Measurements from ENCODE around the gene MN1. TPM values are rescaled to one million over a fixed set of nuclear protein-coding genes. Genes with fewer than 3 reads are reported as not detected.
A peak's percentile ranks its signal among the peaks of the same experiment; 100 is the strongest.

MN1 gene
- total RNA-seq, 1 donor from 2014 or later, result 145 TPM

DNA sequence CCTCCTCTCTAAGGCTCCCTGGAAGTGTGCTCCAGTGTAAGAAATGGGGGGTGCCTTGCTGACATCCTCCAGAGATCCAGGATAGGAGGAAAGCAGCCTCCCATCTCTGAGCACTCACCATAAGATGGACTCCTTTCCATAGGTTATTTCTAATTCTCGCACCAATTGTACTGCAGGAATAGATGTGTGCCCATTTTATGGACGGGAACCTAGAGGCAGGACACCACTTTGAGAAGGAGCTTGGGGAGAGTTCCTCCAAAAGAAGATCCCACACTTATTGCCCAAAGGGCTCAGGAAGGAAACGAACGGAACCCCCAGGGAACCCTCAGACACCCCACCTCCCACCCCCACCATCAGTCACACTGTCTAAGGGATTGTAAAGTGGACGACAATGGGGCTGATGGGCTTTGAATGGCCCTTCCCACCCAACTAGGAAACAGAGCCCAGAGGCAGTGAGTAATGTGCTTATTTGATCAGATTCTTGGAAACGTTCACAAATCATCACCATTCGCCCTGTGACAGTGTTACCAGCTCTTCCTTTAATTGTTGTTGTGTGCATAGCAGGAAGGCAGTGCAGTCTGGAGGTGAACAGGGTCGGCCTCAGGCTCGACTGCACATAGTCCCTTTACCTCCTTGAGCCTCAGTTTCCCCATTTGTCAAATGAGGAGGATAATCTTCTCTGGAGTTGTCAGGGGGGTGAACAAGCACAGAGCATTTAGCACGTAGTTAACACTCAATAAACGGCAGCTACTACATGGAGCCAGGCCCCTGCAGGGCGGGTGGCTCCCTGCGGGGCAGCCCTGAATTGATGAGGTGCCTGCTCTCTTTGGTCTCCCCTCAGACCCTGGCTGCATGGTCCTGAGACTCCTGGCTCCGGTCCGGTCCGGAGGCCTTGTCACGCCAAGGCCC, 8.4 kb upstream of the MN1 start:
- H3K27me3 Mint-ChIP-seq (ENCODE audit: unreplicated experiment), result no peaks in the 10 kb centered on the region
- H3K9me3 Mint-ChIP-seq (ENCODE audit: unreplicated experiment), result no peaks in the 10 kb centered on the region
- H3K27ac Mint-ChIP-seq (ENCODE audit: unreplicated experiment), result peak overlapping the region; percentile 79
- peak overlapping the region; percentile 22 for H3K4me3 Mint-ChIP-seq (ENCODE audit: unreplicated experiment)
- no peak for DNase-seq (ENCODE audit: extremely low spot score, unreplicated experiment)
- no peak for TF ChIP-seq CTCF (IDR thresholded peaks at IDR 0.05)
- H3K4me1 Mint-ChIP-seq (ENCODE audit: unreplicated experiment), result peaks cover 44% of the 10 kb centered on the region
- no peaks in the 10 kb centered on the region for H3K36me3 Mint-ChIP-seq (ENCODE audit: unreplicated experiment)

GRCh38 chr22:27809226-27809603, 7.7 kb upstream of the MN1 start:
- no peaks in the 10 kb centered on the region for H3K27me3 Mint-ChIP-seq (ENCODE audit: unreplicated experiment)
- H3K27ac Mint-ChIP-seq (ENCODE audit: unreplicated experiment), result no peak overlapping the region
- H3K9me3 Mint-ChIP-seq (ENCODE audit: unreplicated experiment), result no peaks in the 10 kb centered on the region
- no peak for TF ChIP-seq CTCF (IDR thresholded peaks at IDR 0.05)
- H3K4me3 Mint-ChIP-seq (ENCODE audit: unreplicated experiment), result no peak overlapping the region
- H3K4me1 Mint-ChIP-seq (ENCODE audit: unreplicated experiment), result peaks cover 51% of the 10 kb centered on the region
- no peak for DNase-seq (ENCODE audit: extremely low spot score, unreplicated experiment)
- H3K36me3 Mint-ChIP-seq (ENCODE audit: unreplicated experiment), result no peaks in the 10 kb centered on the region

- no peaks in the 10 kb centered on the region for H3K27me3 Mint-ChIP-seq (ENCODE audit: unreplicated experiment)
- no peak for TF ChIP-seq CTCF (IDR thresholded peaks at IDR 0.05)
- peak overlapping the region; percentile 6 for H3K27ac Mint-ChIP-seq (ENCODE audit: unreplicated experiment)
- DNase-seq (ENCODE audit: extremely low spot score, unreplicated experiment), result no peak
- peaks cover 55% of the 10 kb centered on the region for H3K4me1 Mint-ChIP-seq (ENCODE audit: unreplicated experiment)
- no peaks in the 10 kb centered on the region for H3K9me3 Mint-ChIP-seq (ENCODE audit: unreplicated experiment)
- H3K36me3 Mint-ChIP-seq (ENCODE audit: unreplicated experiment), result no peaks in the 10 kb centered on the region
- no peak overlapping the region for H3K4me3 Mint-ChIP-seq (ENCODE audit: unreplicated experiment)
These were observed 7.1 kb upstream of the MN1 start for GRCh38 chr22:27808451-27809225.

DNA sequence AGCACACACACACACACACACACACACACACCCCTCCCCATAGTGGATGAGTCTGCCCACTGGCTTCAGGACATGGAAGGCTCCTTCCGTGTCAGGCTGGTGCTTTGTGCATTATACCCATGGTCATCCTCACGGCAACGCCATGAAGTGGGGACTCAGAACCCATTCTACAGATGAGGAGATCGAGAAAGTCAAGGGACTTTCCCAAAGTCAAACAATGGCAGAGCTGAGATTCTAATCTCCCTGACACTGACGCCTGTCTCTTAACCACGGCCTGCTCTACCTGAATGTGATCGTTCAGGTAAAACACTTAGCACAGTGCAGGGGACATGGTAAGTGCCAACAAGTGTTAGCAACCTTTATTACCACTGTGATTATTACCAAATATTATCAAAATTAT, 4.3 kb upstream of the MN1 start:
- Mint-ChIP-seq H3K27me3 (ENCODE audit: unreplicated experiment) (no peaks in the 10 kb centered on the region), H3K4me1 (ENCODE audit: unreplicated experiment) (peaks cover 58% of the 10 kb centered on the region), H3K4me3 (ENCODE audit: unreplicated experiment) (no peak overlapping the region)

More for the DNA sequence above, 4.3 kb upstream of the MN1 start:
- no peak for DNase-seq (ENCODE audit: extremely low spot score, unreplicated experiment)
- TF ChIP-seq CTCF (IDR thresholded peaks at IDR 0.05), result no peak
- H3K36me3 Mint-ChIP-seq (ENCODE audit: unreplicated experiment), result no peaks in the 10 kb centered on the region
- no peak overlapping the region for H3K27ac Mint-ChIP-seq (ENCODE audit: unreplicated experiment)
- H3K9me3 Mint-ChIP-seq (ENCODE audit: unreplicated experiment), result no peaks in the 10 kb centered on the region
